H1 (cell line): ENCODE results near the gene ABCC6. TPM values are rescaled to one million over a fixed set of nuclear protein-coding genes. Genes with fewer than 3 reads are reported as not detected.

ENCODE experiments used
- CTCF ChIA-PET: fragments of 300-600 bp; sonication (Branson Sonifier 250); formaldehyde crosslinking; loops from one replicate; lab custom pipeline; 2021; ENCODE audit not compliant: partially characterized antibody; lab: Charles Lee
- POLR2A ChIA-PET: fragments of 300-600 bp; sonication (Branson Sonifier 250); formaldehyde crosslinking; loops from one replicate; lab custom pipeline; 2021; ENCODE audit warnings: inconsistent platforms; ENCODE audit not compliant: partially characterized antibody; lab: Charles Lee
- DNase-seq, 2 experiments: peaks; one replicate each; pipeline versions ENCODE4 v3.0.0 to v3.0.0-alpha.2; 2010 to 2022; ENCODE audit warnings: low spot score in 2 of 2, low read depth in 1 of 2, mixed read lengths in 1 of 2
- FAIRE-seq: peaks from 2 replicates; lab custom pipeline; 2011; peaks lifted over from hg19 to GRCh38; lab: Jason Lieb, UNC
- H2AFZ ChIP-seq: 2 replicates; pipeline ENCODE4 v1.8.1; 2012; ENCODE audit warnings: low read length, inconsistent platforms
- H2AK5ac ChIP-seq: 2 replicates; pipeline ENCODE4 v1.6.1; 2013; ENCODE audit warnings: low read depth, low read length
- H2BK120ac ChIP-seq: replicated peaks from 2 replicates; pipeline ENCODE3; 2013; ENCODE audit warnings: low read depth, low read length, inconsistent platforms
- H2BK12ac ChIP-seq: 2 replicates; pipeline ENCODE4 v1.6.1; 2013; ENCODE audit warnings: low read depth, low read length
- H2BK15ac ChIP-seq: 2 replicates; pipeline ENCODE4 v1.6.1; 2013; ENCODE audit warnings: low read length
- H2BK20ac ChIP-seq: 2 replicates; pipeline ENCODE4 v1.6.1; 2013; ENCODE audit warnings: low read length
- H2BK5ac ChIP-seq: 2 replicates; pipeline ENCODE4 v1.6.1; 2013; ENCODE audit warnings: low read depth, low read length
- H3K14ac ChIP-seq: 2 replicates; pipeline ENCODE4 v1.6.1; 2013; ENCODE audit warnings: inconsistent platforms; ENCODE audit not compliant: insufficient read length
- H3K18ac ChIP-seq: 2 replicates; pipeline ENCODE4 v1.6.1; 2013; ENCODE audit warnings: low read length; ENCODE audit errors: extremely low read depth
- H3K23ac ChIP-seq: 2 replicates; pipeline ENCODE4 v1.6.1; 2013; ENCODE audit warnings: inconsistent platforms; ENCODE audit not compliant: insufficient read length
- H3K23me2 ChIP-seq: 2 replicates; pipeline ENCODE4 v1.6.1; 2013; ENCODE audit warnings: low read depth, low read length
- H3K27ac ChIP-seq: 2 replicates; pipeline ENCODE4 v1.6.1; 2011; ENCODE audit warnings: low read depth, low read length, inconsistent platforms
- H3K27me3 ChIP-seq, 4 experiments: replicated peaks in 1 of 4; 1 replicate in 1 of 4; 2 replicates in 3 of 4; pipeline versions ENCODE4 v1.6.1 to v1.8.1; 2011 to 2013; ENCODE audit warnings: low read length in 3 of 4, mild to moderate bottlenecking in 3 of 4, inconsistent platforms in 2 of 4, mixed read lengths in 2 of 4, moderate library complexity in 1 of 4; ENCODE audit not compliant: control insufficient read depth in 3 of 4, insufficient read depth in 3 of 4; ENCODE audit errors: extremely low read depth in 1 of 4
- H3K36me3 ChIP-seq, 4 experiments: 2 replicates each; pipeline versions ENCODE4 v1.6.1 to v1.8.1; 2011 to 2013; ENCODE audit warnings: mild to moderate bottlenecking in 4 of 4, low read length in 3 of 4, moderate library complexity in 2 of 4, control low read depth in 1 of 4, inconsistent platforms in 1 of 4; ENCODE audit not compliant: insufficient read depth in 4 of 4, control insufficient read depth in 2 of 4
- H3K4ac ChIP-seq: replicated peaks from 2 replicates; pipeline ENCODE3; 2013; ENCODE audit warnings: low read length, low read depth, mixed read lengths, inconsistent platforms; ENCODE audit not compliant: insufficient read length
- H3K4me1 ChIP-seq, 4 experiments: replicated peaks in 1 of 4; 1 replicate in 1 of 4; 2 replicates in 3 of 4; pipeline versions ENCODE4 v1.6.1 to v1.8.1; 2011 to 2013; ENCODE audit warnings: low read length in 3 of 4, inconsistent platforms in 2 of 4, mixed read lengths in 1 of 4; ENCODE audit not compliant: insufficient read depth in 4 of 4, control insufficient read depth in 3 of 4
- H3K4me2 ChIP-seq, 2 experiments: 2 replicates each; pipeline versions ENCODE4 v1.6.1 to v1.8.1; 2011 to 2013; ENCODE audit warnings: low read depth in 2 of 2, low read length in 2 of 2, control low read depth in 1 of 2, inconsistent platforms in 1 of 2, mild to moderate bottlenecking in 1 of 2; ENCODE audit not compliant: insufficient read depth in 1 of 2
- H3K4me3 ChIP-seq, 4 experiments: fragments of 200-600, 300-600 bp in 1 of 4; sonication (generic), shearing (Covaris generic), sonication (Bioruptor Twin) in 1 of 4; 2 replicates each; pipeline versions ENCODE4 v1.5.1 to v1.8.1; 2011 to 2016; ENCODE audit warnings: low read length in 4 of 4, low read depth in 3 of 4, control low read depth in 2 of 4, inconsistent platforms in 2 of 4, mild to moderate bottlenecking in 2 of 4, mixed read lengths in 1 of 4, moderate library complexity in 1 of 4; ENCODE audit not compliant: insufficient read depth in 2 of 4; ENCODE audit errors: extremely low read depth in 1 of 4
- H3K56ac ChIP-seq: replicated peaks from 2 replicates; pipeline ENCODE3; 2013; ENCODE audit warnings: low read depth, mild to moderate bottlenecking, mixed read lengths, low read length, inconsistent platforms; ENCODE audit not compliant: insufficient read length
- H3K79me1 ChIP-seq: 2 replicates; pipeline ENCODE4 v1.6.1; 2013; ENCODE audit warnings: low read depth, low read length, control low read depth
- H3K79me2 ChIP-seq, 2 experiments: 2 replicates each; pipeline versions ENCODE4 v1.6.1 to v1.8.1; 2012 to 2013; ENCODE audit warnings: low read length in 2 of 2, mild to moderate bottlenecking in 2 of 2, inconsistent platforms in 1 of 2; ENCODE audit not compliant: insufficient read depth in 2 of 2, control insufficient read depth in 1 of 2
- H3K9ac ChIP-seq, 4 experiments: replicated peaks in 1 of 4; 1 replicate in 1 of 4; 2 replicates in 3 of 4; pipeline versions ENCODE4 v1.6.1 to v1.8.1; 2011 to 2013; ENCODE audit warnings: low read depth in 3 of 4, low read length in 3 of 4, control low read depth in 2 of 4, mild to moderate bottlenecking in 2 of 4, moderate library complexity in 2 of 4, inconsistent platforms in 1 of 4; ENCODE audit errors: extremely low read depth in 1 of 4
- H3K9me3 ChIP-seq, 2 experiments: 2 replicates each; pipeline versions ENCODE4 v1.6.1 to v1.8.1; 2012 to 2013; ENCODE audit warnings: mild to moderate bottlenecking in 2 of 2, moderate library complexity in 2 of 2, control low read depth in 1 of 2, inconsistent platforms in 1 of 2, low read depth in 1 of 2, low read length in 1 of 2, mixed read lengths in 1 of 2; ENCODE audit not compliant: insufficient read depth in 2 of 2
- H4K20me1 ChIP-seq, 2 experiments: replicated peaks in 1 of 2; 2 replicates each; pipeline versions ENCODE3 to v1.8.1; 2011 to 2013; ENCODE audit warnings: inconsistent platforms in 2 of 2, low read length in 2 of 2, mild to moderate bottlenecking in 1 of 2; ENCODE audit not compliant: insufficient read depth in 2 of 2, control insufficient read depth in 1 of 2
- H4K5ac ChIP-seq: 2 replicates; pipeline ENCODE4 v1.6.1; 2013; ENCODE audit warnings: low read length, low read depth, mixed read lengths, inconsistent platforms; ENCODE audit not compliant: insufficient read length
- H4K8ac ChIP-seq: 2 replicates; pipeline ENCODE4 v1.8.0; 2013; ENCODE audit warnings: mild to moderate bottlenecking, moderate library complexity, low read length, inconsistent platforms; ENCODE audit not compliant: insufficient read depth; ENCODE audit errors: extremely low read depth
- H4K91ac ChIP-seq: replicated peaks from 2 replicates; pipeline ENCODE3; 2013; ENCODE audit warnings: low read length, mixed read lengths, inconsistent platforms; ENCODE audit not compliant: insufficient read length
- CHD2 ChIP-seq: IDR thresholded peaks from 2 replicates; pipeline ENCODE4 v1.6.1; 2012; ENCODE audit warnings: low read length, improper control_type of control experiment
- EGR1 ChIP-seq: IDR thresholded peaks from 2 replicates; pipeline ENCODE4 v1.6.1; 2011; ENCODE audit warnings: low read depth, low read length, borderline replicate concordance
- POU5F1 ChIP-seq: IDR thresholded peaks from 2 replicates; pipeline ENCODE4 v1.6.1; 2011; ENCODE audit warnings: low read depth, mild to moderate bottlenecking, low read length, moderate library complexity
- RNF2 ChIP-seq: fragments of 200-900, 300-1000 bp; sonication (generic); IDR thresholded peaks from 2 replicates; pipeline ENCODE4 v1.7.1; 2016; ENCODE audit warnings: borderline replicate concordance, low read depth, mild to moderate bottlenecking, antibody characterized with exemption, low read length; ENCODE audit not compliant: poor library complexity, severe bottlenecking; ENCODE audit errors: missing control alignments
- SP1 ChIP-seq: IDR thresholded peaks from 2 replicates; pipeline ENCODE4 v1.6.1; 2011; ENCODE audit warnings: low read depth, low read length
- SP4 ChIP-seq: IDR thresholded peaks from 2 replicates; pipeline ENCODE4 v1.6.1; 2012; ENCODE audit warnings: low read length, inconsistent platforms
- TAF7 ChIP-seq: optimal IDR thresholded peaks from 2 replicates; pipeline ENCODE3; 2011; ENCODE audit warnings: low read depth, mild to moderate bottlenecking, inconsistent platforms, low read length, moderate library complexity, borderline replicate concordance
- WGBS, 2 experiments: shearing (Covaris generic) in 1 of 2; methylation state at CpG; one replicate each; pipeline versions ENCODE4 v1.1.6 to v1.1.7; 2013 to 2015; ENCODE audit warnings: low lambda C conversion rate in 2 of 2, mixed read lengths in 2 of 2, inconsistent platforms in 1 of 2, low coverage in 1 of 2, missing lambda C conversion rate in 1 of 2; ENCODE audit not compliant: insufficient replicate concordance in 2 of 2, insufficient coverage in 1 of 2, insufficient read length in 1 of 2; ENCODE audit errors: extremely low coverage in 1 of 2, missing lambda C conversion rate in 1 of 2; 5-methylcytosine and 5-hydroxymethylcytosine counted together
- polyA plus RNA-seq, 7 experiments: library from polyadenylated mRNA; depleted of rRNA in 3 of 7; stranded (reverse) in 5 of 7; unstranded in 2 of 7; fragments of >200 nt in 5 of 7; fragments of 200-250 nt in 2 of 7; gene quantifications; 1 replicate in 5 of 7; 2 replicates in 1 of 7; 4 replicates in 1 of 7; pipeline versions ENCODE4 v1.2.1 to v1.2.3, GENCODE V29; 2011 to 2013; ENCODE audit warnings: missing spikeins in 2 of 7, mixed read lengths in 2 of 7
- total RNA-seq: library from RNA; stranded (reverse); fragmentation: NEBNext Ultra II Directional; extraction: Animal tissue kit (Norgen Biotek cat#: 25700); gene quantifications from 2 replicates; pipeline ENCODE4 v1.2.1, GENCODE V29; 2021

Gene ABCC6
- total and polyA plus RNA-seq, 2 of the 8 experiments (the other 6 are each of a cell fraction or from before 2014, with no cell fraction given), result 1.6 to 1.8 TPM

DNA sequence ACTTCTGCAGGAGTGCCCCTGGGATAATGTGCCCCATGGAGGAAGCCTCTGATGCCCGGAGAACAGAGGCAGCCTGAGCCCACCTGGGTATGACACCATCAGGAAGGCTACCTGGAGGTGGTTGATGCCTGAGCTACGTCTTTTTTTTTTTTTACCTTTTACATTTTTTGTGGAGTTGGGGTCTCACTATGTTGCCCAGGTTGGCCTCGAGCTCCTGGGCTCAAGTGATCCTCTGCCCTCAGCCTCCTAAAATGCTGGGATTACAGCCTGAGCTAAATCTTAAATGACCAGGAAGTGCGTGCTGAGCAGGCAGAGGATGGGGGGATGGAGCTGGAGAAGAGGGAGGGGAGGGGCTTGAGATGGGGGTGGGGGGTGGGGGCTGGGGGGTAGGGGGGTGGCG is 32.7 kb downstream of the ABCC6 start:
- Histone ChIP-seq H3K4me1 (no peaks in the 10 kb centered on the region; a peak in 1 of 7 replicates), H2BK12ac (no peak overlapping the region), H4K20me1 (no peaks in the 10 kb centered on the region), H3K14ac (no peak overlapping the region), H2BK120ac (no peak overlapping the region), H3K56ac (no peak overlapping the region), H3K4me3 (no peak overlapping the region), H3K27ac (no peak overlapping the region), H3K4me2 (no peak overlapping the region), H3K23me2 (peaks cover 4% of the 10 kb centered on the region; the same call in 1 of the 2 replicates), H3K27me3 (no peaks in the 10 kb centered on the region), H3K23ac (no peak overlapping the region), H3K4ac (no peak overlapping the region), H3K36me3 (no peaks in the 10 kb centered on the region), H2BK20ac (no peak overlapping the region), H3K79me2 (no peaks in the 10 kb centered on the region), H2AFZ (no peak overlapping the region), H3K9ac (no peak overlapping the region), H2AK5ac (no peak overlapping the region), H4K8ac (peak overlapping the region; percentile 57; the same call in 1 of the 2 replicates), H3K9me3 (no peaks in the 10 kb centered on the region), H4K91ac (no peak overlapping the region), H3K18ac (no peak overlapping the region), H2BK5ac (no peak overlapping the region), H2BK15ac (no peak overlapping the region), H4K5ac (no peak overlapping the region), H3K79me1 (no peaks in the 10 kb centered on the region)
- FAIRE-seq, result no peak
- TF ChIP-seq RNF2, result no peak
- TF ChIP-seq CHD2, result no peak
- no peak for TF ChIP-seq TAF7
- TF ChIP-seq SP1, result no peak
- TF ChIP-seq EGR1, result no peak
- no peak for TF ChIP-seq SP4
- no peak for TF ChIP-seq POU5F1
- CTCF ChIA-PET, result interaction anchor here (0.6 to 1.1 kb wide), 2 partner anchors 11 to 350 kb away, joined by 3 read pairs; no protein-coding TSS in a partner anchor
- WGBS, 2 experiments, result 90% methylated on average over 4 of the region's 5 CpGs; no CpG with 5 or more reads in 1 of the 2 experiments
- POLR2A ChIA-PET, result interaction anchor here (1.2 kb wide), 1 partner anchor 304 kb away, joined by 3 read pairs; no protein-coding TSS in a partner anchor
- DNase-seq, result no peak
